Measurements from ENCODE around the gene NRP2. TPM values are rescaled to one million over a fixed set of nuclear protein-coding genes. Genes with fewer than 3 reads are reported as not detected.

The NRP2 gene
- total RNA-seq, 4 donors from 2014 or later: 1.6 to 4.1 (median 2.2) TPM

DNA sequence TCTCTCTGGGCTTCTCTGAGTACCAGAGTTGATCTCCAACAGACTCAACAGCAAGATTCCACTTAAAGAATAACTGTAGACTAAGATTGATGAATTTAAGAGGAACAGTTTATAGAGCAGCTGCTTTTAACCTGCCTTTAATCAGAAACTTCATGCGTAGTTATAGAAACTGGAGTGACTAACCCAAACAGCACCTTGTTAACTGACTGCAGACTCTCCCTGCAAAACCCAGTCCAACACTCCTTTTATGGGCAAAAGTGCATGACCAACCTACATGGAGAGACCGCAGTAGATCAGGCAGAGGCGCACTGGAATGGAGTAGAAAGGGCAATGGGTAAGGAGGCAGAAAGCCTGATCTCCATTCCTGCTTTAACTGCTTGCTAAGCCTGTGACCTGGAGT lies 110.6 kb downstream of the NRP2 start:
- Histone ChIP-seq H3K36me3 (no peaks in the 10 kb centered on the region), H3K9me3 (no peaks in the 10 kb centered on the region), H3K4me1 (no peaks in the 10 kb centered on the region), H3K27ac (no peak overlapping the region), H3K27me3 (no peaks in the 10 kb centered on the region), H3K4me3 (no peak overlapping the region)
- ATAC-seq (no peak), DNase-seq (no peak)
- TF ChIP-seq POLR2A (IDR thresholded peaks at IDR 0.05): no peak
- TF ChIP-seq, protein P1, sequence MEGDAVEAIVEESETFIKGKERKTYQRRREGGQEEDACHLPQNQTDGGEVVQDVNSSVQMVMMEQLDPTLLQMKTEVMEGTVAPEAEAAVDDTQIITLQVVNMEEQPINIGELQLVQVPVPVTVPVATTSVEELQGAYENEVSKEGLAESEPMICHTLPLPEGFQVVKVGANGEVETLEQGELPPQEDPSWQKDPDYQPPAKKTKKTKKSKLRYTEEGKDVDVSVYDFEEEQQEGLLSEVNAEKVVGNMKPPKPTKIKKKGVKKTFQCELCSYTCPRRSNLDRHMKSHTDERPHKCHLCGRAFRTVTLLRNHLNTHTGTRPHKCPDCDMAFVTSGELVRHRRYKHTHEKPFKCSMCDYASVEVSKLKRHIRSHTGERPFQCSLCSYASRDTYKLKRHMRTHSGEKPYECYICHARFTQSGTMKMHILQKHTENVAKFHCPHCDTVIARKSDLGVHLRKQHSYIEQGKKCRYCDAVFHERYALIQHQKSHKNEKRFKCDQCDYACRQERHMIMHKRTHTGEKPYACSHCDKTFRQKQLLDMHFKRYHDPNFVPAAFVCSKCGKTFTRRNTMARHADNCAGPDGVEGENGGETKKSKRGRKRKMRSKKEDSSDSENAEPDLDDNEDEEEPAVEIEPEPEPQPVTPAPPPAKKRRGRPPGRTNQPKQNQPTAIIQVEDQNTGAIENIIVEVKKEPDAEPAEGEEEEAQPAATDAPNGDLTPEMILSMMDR (IDR thresholded peaks at IDR 0.05 in 4 of 5, conservative IDR thresholded peaks at IDR 0.05 in 1 of 5): no peak
- in situ Hi-C loops (cut with MboI; ENCODE audit: low sequenced_read_pairs in 4 of 4) (loop anchor here in 1 of 4 donors (25.0 kb wide), 1 partner anchor 94 kb away; no protein-coding TSS in a partner anchor), intact Hi-C loops (cut with DNase I; ENCODE audit: low total_unique reads) (no loop called here)

DNA sequence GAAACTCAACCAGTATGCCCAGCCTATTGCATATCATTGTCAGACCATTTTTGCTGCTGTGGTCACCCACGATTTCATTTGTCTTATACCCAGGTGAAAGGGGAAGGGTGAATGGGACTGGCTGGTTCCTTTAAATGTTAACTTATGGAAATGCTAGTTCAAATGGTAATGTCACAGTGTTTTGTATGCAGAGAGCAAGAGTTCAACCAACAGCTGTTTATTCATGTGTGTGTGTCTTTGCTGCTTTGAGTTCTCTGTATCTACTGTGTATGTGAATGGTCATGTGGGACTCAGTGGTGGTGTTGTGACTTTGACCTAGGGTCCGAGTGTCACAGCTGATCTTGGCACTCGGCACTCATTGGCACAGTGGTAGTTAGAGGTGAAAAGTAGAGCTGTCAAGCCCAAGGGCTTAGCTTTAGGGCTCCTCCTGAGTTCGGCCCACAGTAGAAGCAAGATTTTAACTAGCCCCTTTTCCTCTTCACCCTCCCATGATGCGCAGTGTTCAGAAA lies 114.6 kb downstream of the NRP2 start:
- Histone ChIP-seq H3K27me3 (no peaks in the 10 kb centered on the region), H3K4me1 (no peaks in the 10 kb centered on the region), H3K4me3 (no peak overlapping the region), H3K9me3 (no peaks in the 10 kb centered on the region), H3K27ac (no peak overlapping the region), H3K36me3 (no peaks in the 10 kb centered on the region)
- no peak for TF ChIP-seq POLR2A (IDR thresholded peaks at IDR 0.05)
- TF ChIP-seq, protein P1 (IDR thresholded peaks at IDR 0.05 in 4 of 5, conservative IDR thresholded peaks at IDR 0.05 in 1 of 5): no peak
- in situ Hi-C loops (cut with MboI; ENCODE audit: low sequenced_read_pairs in 4 of 4): loop anchor here in 1 of 4 donors (25.0 kb wide), 1 partner anchor 90 kb away; no protein-coding TSS in a partner anchor
- intact Hi-C loops (cut with DNase I; ENCODE audit: low total_unique reads): no loop called here
- ATAC-seq (no peak), DNase-seq (no peak)

DNA sequence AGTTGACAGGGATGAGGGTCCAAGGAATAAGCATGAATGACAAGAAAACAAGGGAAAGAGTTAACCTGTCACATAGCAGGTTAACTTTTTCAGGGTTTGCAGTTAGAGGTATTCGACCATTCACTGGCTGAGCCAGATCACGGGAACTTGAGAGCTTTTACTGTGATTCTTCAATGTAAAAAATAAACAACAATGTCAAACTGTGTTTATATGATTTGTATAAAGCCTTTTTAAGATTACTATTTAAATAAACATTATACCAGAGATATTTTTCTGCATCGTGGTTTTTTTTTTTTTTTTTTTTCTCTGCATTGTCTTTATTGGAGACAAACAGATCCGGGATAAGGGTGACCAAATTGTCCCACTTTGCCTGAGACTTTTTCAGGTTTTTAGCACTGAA lies 115.6 kb downstream of the NRP2 start:
- Histone ChIP-seq H3K9me3 (no peaks in the 10 kb centered on the region), H3K4me3 (no peak overlapping the region), H3K27me3 (no peaks in the 10 kb centered on the region), H3K27ac (no peak overlapping the region), H3K36me3 (no peaks in the 10 kb centered on the region), H3K4me1 (no peaks in the 10 kb centered on the region)
- ATAC-seq: no peak
- no peak for TF ChIP-seq POLR2A (IDR thresholded peaks at IDR 0.05)
- TF ChIP-seq, protein P1 (IDR thresholded peaks at IDR 0.05 in 4 of 5, conservative IDR thresholded peaks at IDR 0.05 in 1 of 5): no peak
- DNase-seq: no peak
- intact Hi-C loops (cut with DNase I; ENCODE audit: low total_unique reads): no loop called here
- in situ Hi-C loops (cut with MboI; ENCODE audit: low sequenced_read_pairs in 4 of 4): loop anchor here in 1 of 4 donors (25.0 kb wide), 1 partner anchor 89 kb away; no protein-coding TSS in a partner anchor

DNA sequence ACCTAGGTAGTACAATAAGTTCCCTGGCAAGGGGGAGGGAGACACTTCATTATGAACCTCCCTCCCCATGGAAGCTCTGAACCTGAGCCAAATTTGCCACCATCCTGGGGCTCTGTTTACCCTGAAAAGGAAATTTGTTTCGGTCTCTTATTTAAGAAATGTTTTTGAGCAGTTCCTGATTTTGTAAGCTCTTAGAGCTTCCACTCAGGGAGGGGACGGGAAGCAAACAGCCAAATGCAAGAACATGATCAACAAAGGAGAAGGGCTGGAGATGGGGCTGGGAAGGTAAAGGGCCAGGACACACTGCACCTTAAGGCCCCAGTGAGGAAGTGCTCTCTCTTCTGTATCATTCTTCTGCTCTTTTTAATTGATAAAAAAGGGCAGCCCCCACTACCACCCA lies 117.9 kb downstream of the NRP2 start:
- Histone ChIP-seq H3K27ac (no peak overlapping the region), H3K4me3 (no peak overlapping the region), H3K9me3 (no peaks in the 10 kb centered on the region), H3K27me3 (no peaks in the 10 kb centered on the region), H3K4me1 (no peaks in the 10 kb centered on the region), H3K36me3 (no peaks in the 10 kb centered on the region)
- no peak for ATAC-seq
- intact Hi-C loops (cut with DNase I; ENCODE audit: low total_unique reads): no loop called here
- in situ Hi-C loops (cut with MboI; ENCODE audit: low sequenced_read_pairs in 4 of 4): no loop called here
- DNase-seq: no peak
- TF ChIP-seq, protein P1 (IDR thresholded peaks at IDR 0.05 in 4 of 5, conservative IDR thresholded peaks at IDR 0.05 in 1 of 5): no peak
- TF ChIP-seq POLR2A (IDR thresholded peaks at IDR 0.05): no peak

DNA sequence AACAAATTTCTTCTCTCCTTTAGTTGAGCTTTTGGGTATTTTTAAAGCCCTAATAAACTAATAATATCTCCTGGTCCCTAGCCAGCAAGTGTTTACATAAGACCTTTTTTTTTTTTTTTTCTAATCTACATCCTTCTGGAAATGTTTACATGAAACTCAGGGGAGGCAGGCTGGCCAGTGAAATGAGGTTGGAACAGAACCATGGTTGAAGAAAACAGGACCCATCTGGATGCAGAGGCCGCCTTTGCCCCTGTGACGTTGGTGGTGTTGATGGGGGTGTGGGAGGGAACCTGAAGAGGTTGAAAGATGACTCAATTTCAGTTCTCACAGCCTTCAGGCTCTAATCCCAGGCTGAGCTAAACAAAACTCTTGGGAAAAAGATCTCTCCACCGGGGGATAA lies 118.5 kb downstream of the NRP2 start:
- intact Hi-C loops (cut with DNase I; ENCODE audit: low total_unique reads) (no loop called here), in situ Hi-C loops (cut with MboI; ENCODE audit: low sequenced_read_pairs in 4 of 4) (no loop called here)
- H3K36me3 ChIP-seq: no peaks in the 10 kb centered on the region
- ATAC-seq: no peak
- no peak for DNase-seq
- H3K27me3 ChIP-seq: no peaks in the 10 kb centered on the region
- TF ChIP-seq POLR2A (IDR thresholded peaks at IDR 0.05): no peak
- TF ChIP-seq, protein P1 (IDR thresholded peaks at IDR 0.05 in 4 of 5, conservative IDR thresholded peaks at IDR 0.05 in 1 of 5): no peak
- no peak overlapping the region for H3K27ac ChIP-seq
- no peak overlapping the region for H3K4me3 ChIP-seq
- no peaks in the 10 kb centered on the region for H3K9me3 ChIP-seq
- H3K4me1 ChIP-seq: no peaks in the 10 kb centered on the region

All from gastrocnemius medialis (tissue), 4 donors.